ENCODE data around the gene C2orf68. TPM values are rescaled to one million over a fixed set of nuclear protein-coding genes. Genes with fewer than 3 reads are reported as not detected.

The C2orf68 gene
- total and polyA plus RNA-seq, 2 of the 13 experiments (the other 11 are each of a cell fraction or from before 2014, with no cell fraction given), result 47.1 to 77.4 TPM

DNA sequence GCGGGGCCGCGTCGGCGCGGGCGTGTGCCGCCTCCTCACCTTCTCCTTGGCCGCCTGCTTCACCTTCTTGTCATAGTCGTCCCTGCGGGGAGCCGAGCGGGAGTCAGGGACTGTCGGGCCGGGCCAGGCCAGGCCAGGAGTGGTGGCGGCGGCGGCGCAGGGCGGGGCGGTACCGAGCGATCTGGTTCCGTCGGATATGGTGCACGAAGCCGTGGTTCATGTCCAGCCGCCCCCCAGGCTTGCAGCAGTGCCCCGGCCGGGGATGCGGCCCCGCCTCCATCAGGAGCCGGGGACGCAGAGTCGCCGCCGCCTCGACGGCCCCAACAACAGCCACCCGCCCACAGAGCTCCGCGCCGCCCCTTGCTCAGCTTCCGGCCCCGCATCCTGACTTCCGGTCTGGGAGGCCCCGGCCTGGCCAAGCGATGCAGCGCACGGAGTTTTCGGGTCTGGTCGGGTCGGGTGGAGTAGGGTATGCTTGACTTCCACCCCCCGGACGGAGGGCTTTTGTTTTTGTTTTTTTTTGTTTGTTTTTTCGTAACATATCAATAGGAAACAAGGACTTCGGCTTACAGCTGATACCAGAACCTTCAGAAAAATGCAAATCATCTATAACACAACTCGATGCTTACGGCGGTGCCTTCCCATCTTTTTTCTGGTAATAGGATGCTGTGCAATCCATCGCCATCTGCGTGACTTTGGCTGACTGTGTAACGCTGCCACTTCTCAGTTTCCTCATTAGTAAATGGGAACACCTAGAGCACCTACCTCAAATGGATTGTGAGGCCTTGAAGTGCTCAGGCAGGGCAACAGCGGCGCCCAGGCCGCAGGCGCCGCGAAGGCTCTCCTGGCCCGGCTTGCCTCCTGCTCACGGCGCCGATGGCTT, at the start of gene C2orf68 (continued):
- TF ChIP-seq, protein P1, sequence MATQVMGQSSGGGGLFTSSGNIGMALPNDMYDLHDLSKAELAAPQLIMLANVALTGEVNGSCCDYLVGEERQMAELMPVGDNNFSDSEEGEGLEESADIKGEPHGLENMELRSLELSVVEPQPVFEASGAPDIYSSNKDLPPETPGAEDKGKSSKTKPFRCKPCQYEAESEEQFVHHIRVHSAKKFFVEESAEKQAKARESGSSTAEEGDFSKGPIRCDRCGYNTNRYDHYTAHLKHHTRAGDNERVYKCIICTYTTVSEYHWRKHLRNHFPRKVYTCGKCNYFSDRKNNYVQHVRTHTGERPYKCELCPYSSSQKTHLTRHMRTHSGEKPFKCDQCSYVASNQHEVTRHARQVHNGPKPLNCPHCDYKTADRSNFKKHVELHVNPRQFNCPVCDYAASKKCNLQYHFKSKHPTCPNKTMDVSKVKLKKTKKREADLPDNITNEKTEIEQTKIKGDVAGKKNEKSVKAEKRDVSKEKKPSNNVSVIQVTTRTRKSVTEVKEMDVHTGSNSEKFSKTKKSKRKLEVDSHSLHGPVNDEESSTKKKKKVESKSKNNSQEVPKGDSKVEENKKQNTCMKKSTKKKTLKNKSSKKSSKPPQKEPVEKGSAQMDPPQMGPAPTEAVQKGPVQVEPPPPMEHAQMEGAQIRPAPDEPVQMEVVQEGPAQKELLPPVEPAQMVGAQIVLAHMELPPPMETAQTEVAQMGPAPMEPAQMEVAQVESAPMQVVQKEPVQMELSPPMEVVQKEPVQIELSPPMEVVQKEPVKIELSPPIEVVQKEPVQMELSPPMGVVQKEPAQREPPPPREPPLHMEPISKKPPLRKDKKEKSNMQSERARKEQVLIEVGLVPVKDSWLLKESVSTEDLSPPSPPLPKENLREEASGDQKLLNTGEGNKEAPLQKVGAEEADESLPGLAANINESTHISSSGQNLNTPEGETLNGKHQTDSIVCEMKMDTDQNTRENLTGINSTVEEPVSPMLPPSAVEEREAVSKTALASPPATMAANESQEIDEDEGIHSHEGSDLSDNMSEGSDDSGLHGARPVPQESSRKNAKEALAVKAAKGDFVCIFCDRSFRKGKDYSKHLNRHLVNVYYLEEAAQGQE (IDR thresholded peaks at IDR 0.05; ENCODE audit: borderline replicate concordance in 1 of 2, low read depth in 1 of 2, low read length in 2 of 2), result peak in 1 of 2 experiments; percentile 60; a peak in 1 of 4 replicates
- peak; percentile 55; the same call in 1 of the 2 replicates for TF ChIP-seq EEA1 (CRISPR knock-in tag; IDR thresholded peaks at IDR 0.05; ENCODE audit: borderline replicate concordance)
- TF ChIP-seq SMARCE1 (IDR thresholded peaks at IDR 0.05; ENCODE audit: borderline replicate concordance), result no peak
- TF ChIP-seq ZNF124 (CRISPR knock-in tag; IDR thresholded peaks at IDR 0.05), result peak; percentile 47; the same call in 1 of the 2 replicates
- TF ChIP-seq ZNF644 (CRISPR knock-in tag; IDR thresholded peaks at IDR 0.05; ENCODE audit: low read depth), result no peak
- TF ChIP-seq RARG (CRISPR knock-in tag; IDR thresholded peaks at IDR 0.05; ENCODE audit: low read depth), result no peak
- TF ChIP-seq ZNF24 (IDR thresholded peaks at IDR 0.05), result no peak
- TF ChIP-seq ZNF761 (CRISPR knock-in tag; conservative IDR thresholded peaks at IDR 0.05), result no peak; the same call in 1 of the 2 replicates
- TF ChIP-seq, protein P2, sequence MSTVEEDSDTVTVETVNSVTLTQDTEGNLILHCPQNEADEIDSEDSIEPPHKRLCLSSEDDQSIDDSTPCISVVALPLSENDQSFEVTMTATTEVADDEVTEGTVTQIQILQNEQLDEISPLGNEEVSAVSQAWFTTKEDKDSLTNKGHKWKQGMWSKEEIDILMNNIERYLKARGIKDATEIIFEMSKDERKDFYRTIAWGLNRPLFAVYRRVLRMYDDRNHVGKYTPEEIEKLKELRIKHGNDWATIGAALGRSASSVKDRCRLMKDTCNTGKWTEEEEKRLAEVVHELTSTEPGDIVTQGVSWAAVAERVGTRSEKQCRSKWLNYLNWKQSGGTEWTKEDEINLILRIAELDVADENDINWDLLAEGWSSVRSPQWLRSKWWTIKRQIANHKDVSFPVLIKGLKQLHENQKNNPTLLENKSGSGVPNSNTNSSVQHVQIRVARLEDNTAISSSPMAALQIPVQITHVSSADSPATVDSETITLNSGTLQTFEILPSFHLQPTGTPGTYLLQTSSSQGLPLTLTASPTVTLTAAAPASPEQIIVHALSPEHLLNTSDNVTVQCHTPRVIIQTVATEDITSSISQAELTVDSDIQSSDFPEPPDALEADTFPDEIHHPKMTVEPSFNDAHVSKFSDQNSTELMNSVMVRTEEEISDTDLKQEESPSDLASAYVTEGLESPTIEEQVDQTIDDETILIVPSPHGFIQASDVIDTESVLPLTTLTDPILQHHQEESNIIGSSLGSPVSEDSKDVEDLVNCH (CRISPR knock-in tag; IDR thresholded peaks at IDR 0.05), result no peak
- TF ChIP-seq, protein P3, sequence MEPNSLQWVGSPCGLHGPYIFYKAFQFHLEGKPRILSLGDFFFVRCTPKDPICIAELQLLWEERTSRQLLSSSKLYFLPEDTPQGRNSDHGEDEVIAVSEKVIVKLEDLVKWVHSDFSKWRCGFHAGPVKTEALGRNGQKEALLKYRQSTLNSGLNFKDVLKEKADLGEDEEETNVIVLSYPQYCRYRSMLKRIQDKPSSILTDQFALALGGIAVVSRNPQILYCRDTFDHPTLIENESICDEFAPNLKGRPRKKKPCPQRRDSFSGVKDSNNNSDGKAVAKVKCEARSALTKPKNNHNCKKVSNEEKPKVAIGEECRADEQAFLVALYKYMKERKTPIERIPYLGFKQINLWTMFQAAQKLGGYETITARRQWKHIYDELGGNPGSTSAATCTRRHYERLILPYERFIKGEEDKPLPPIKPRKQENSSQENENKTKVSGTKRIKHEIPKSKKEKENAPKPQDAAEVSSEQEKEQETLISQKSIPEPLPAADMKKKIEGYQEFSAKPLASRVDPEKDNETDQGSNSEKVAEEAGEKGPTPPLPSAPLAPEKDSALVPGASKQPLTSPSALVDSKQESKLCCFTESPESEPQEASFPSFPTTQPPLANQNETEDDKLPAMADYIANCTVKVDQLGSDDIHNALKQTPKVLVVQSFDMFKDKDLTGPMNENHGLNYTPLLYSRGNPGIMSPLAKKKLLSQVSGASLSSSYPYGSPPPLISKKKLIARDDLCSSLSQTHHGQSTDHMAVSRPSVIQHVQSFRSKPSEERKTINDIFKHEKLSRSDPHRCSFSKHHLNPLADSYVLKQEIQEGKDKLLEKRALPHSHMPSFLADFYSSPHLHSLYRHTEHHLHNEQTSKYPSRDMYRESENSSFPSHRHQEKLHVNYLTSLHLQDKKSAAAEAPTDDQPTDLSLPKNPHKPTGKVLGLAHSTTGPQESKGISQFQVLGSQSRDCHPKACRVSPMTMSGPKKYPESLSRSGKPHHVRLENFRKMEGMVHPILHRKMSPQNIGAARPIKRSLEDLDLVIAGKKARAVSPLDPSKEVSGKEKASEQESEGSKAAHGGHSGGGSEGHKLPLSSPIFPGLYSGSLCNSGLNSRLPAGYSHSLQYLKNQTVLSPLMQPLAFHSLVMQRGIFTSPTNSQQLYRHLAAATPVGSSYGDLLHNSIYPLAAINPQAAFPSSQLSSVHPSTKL (CRISPR knock-in tag; IDR thresholded peaks at IDR 0.05), result no peak; the same call in none of the 2 replicates
- no peak; the same call in 1 of the 2 replicates for TF ChIP-seq MZF1 (CRISPR knock-in tag; IDR thresholded peaks at IDR 0.05; ENCODE audit: borderline replicate concordance)
- TF ChIP-seq ATF1 (CRISPR knock-in tag; IDR thresholded peaks at IDR 0.05), result no peak
- TF ChIP-seq CHCHD3 (CRISPR knock-in tag; IDR thresholded peaks at IDR 0.05), result peak; percentile 66; the same call in 1 of the 2 replicates
- TF ChIP-seq ZNF781 (CRISPR knock-in tag; IDR thresholded peaks at IDR 0.05; ENCODE audit: borderline replicate concordance, not compliant biosample characterization), result no peak
- no peak for TF ChIP-seq MYNN (CRISPR knock-in tag; IDR thresholded peaks at IDR 0.05; ENCODE audit: low read depth)
- no peak for TF ChIP-seq GFI1 (CRISPR knock-in tag; IDR thresholded peaks at IDR 0.05; ENCODE audit: borderline replicate concordance)
- TF ChIP-seq ZNF251 (CRISPR knock-in tag; IDR thresholded peaks at IDR 0.05), result no peak
- TF ChIP-seq, protein P4, sequence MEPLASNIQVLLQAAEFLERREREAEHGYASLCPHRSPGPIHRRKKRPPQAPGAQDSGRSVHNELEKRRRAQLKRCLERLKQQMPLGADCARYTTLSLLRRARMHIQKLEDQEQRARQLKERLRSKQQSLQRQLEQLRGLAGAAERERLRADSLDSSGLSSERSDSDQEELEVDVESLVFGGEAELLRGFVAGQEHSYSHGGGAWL (CRISPR knock-in tag; IDR thresholded peaks at IDR 0.05), result peak; percentile 93
